GM13976 (cell line): Measurements from ENCODE around the gene TNNC1.

Experiments used
- DNase-seq: peaks from one replicate; pipeline ENCODE4 v3.0.0; 2012; ENCODE audit warnings: low spot score
- in situ Hi-C: fragments of 300-500 bp; cut with MboI; formaldehyde crosslinking; loops from one replicate; pipeline ENCODE4 v1.12.0; 2022; ENCODE audit warnings: low sequenced_read_pairs, mixed read lengths, inconsistent platforms; ENCODE audit not compliant: unreplicated experiment
- TF ChIP-seq, protein P1 (sequence below): IDR thresholded peaks from 2 replicates; pipeline ENCODE4 v1.5.1; 2012; ENCODE audit warnings: borderline replicate concordance, mild to moderate bottlenecking; ENCODE audit not compliant: insufficient read depth; ENCODE audit errors: extremely low read depth, missing control alignments, control extremely low read depth

The TNNC1 gene

DNA sequence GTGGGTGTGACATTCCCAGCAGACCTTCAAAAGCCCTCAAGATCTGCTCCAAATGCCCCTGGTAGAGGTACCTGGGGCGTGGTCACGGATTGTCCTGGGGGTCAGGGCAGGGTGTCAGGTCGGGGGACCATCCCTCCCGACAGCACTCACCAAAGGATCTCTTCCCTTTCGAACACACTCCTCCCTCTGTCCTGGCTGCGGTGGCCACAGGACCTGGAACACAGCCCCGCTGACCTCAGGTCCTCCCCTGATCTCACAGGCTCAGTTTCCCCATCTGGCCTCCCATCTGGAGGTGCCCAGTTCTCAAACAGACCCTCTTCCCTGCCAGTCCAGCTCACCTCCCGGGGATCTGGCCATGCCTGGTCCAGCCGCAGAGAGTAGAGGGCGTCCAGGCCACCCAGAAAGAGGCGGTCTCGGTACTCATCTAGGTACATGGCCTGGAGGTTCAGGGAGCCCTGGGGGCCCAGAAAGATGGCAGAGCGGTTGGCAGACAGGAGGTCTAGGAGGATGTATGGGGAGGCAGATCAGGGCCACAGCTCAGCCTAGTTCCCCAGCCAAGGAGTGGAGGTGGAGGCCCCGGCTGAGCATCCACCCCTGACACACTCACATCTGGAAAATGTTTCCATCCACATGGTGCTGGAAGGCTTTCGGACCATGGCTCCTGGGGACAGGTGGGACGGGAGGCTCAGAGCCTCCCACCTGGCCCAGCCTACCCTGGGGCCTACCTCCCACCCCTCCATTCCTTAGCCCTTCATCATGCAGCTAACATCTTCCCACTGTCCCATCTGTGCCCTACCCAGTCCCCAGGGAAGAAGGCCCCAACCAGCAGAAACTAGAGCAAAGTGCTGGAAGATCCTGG lies 11.2 kb downstream of the TNNC1 start:
- TF ChIP-seq, protein P1, sequence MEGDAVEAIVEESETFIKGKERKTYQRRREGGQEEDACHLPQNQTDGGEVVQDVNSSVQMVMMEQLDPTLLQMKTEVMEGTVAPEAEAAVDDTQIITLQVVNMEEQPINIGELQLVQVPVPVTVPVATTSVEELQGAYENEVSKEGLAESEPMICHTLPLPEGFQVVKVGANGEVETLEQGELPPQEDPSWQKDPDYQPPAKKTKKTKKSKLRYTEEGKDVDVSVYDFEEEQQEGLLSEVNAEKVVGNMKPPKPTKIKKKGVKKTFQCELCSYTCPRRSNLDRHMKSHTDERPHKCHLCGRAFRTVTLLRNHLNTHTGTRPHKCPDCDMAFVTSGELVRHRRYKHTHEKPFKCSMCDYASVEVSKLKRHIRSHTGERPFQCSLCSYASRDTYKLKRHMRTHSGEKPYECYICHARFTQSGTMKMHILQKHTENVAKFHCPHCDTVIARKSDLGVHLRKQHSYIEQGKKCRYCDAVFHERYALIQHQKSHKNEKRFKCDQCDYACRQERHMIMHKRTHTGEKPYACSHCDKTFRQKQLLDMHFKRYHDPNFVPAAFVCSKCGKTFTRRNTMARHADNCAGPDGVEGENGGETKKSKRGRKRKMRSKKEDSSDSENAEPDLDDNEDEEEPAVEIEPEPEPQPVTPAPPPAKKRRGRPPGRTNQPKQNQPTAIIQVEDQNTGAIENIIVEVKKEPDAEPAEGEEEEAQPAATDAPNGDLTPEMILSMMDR: no peak

GRCh38 chr3:52441772-52442332 lies 12.0 kb downstream of the TNNC1 start:
- DNase-seq: no peak
- TF ChIP-seq, protein P1: no peak
- in situ Hi-C loops: no loop called here

More for the DNA sequence above, 11.2 kb downstream of the TNNC1 start:
- DNase-seq: no peak
- in situ Hi-C loops: no loop called here

DNA sequence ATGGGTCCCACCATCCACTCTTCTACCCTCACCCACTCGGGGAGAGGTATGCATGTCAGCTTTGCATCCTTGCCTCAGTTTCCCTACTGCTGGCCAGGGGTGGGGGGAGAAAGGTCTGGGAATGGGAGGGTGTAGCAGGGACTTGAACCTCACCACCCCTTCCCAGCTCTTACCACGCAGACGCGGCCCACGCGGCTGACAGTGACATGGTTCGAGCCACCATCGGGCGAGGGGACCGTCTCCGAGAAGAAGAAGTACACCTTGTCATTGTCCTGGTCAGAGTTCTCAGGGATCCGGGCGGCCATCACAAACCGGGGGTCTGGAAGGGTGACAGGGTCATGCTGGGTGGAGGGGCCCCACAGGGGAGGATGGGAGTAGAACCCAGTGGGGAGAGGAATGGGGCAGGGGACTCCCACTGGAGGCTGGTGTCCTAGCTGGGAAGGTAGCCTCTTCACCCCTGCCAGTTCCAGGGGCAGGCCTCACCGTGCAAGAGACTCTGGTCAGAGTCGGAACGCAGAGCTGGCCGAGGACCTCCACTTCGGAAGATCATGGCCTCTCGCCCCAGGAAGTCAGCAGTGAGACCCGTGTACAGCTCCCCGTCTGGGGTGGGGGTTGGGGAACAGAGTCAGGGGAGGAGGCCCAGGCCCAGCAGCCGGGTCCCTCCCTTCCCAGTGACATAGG lies 12.6 kb downstream of the TNNC1 start:
- DNase-seq: no peak
- TF ChIP-seq, protein P1: no peak
- in situ Hi-C loops: no loop called here

DNA sequence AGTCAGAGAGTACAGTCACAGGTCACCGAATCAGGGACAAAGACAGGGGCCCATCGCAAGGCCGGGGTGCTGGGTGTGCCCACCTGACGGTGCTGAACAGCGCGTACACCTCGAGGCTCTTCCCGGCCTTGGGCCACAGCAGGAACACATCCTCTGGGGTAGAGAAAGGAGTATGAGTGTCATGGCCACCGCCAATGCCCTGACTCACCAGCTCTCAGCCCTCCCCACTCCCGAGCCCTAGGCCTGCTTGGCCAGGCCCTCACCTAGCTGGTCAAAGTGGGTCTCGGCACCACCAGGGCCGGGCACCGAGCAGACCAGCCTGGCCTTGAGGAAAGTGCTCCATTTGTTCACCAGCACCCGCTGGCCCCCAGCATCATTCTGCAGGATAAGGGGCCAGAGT lies 13.2 kb downstream of the TNNC1 start:
- in situ Hi-C loops: no loop called here
- TF ChIP-seq, protein P1: no peak

GRCh38 chr3:52440249-52440551 lies 13.6 kb downstream of the TNNC1 start:
- DNase-seq: no peak
- in situ Hi-C loops: no loop called here
- TF ChIP-seq, protein P1: no peak

More for the DNA sequence above, 13.2 kb downstream of the TNNC1 start:
- DNase-seq: no peak

DNA sequence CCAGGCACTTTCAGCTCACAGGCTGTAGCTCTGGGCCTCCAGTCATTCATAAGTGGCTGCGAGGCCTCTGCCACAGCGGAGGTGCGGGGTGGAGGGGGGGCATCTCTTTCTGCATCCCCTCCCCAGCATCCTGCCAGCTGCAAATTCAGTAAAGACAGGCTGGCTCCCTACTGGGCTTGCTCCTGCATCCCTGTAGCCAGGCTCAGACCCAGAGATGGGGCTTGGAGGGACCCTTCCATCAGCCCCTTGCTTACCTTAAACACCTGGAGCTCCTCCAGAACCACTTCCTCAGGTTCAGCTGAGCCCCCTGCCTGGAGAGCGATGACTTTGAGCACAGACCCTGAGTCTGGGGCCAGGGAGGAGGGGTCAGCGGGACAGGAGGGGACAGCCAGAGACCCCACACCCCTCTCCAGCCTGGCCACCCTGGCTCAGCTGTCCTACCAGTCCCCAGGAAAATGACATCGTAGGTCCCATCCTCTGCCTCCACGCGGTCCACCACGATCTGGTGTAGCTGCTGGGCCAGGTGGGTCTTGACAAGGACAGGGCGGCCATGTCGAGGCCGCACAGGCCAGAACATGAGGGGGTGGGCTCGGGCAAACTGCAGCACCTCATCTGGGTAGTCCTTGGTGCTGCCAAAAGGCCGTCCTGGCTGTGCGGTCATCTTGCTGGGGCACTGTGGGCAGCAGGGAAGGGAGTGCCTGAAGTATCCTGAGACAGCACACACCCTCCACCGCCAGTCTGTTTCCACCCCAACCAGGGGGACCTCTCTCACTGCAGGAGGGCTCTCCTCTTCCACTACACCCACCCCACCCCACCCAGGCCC lies 14.2 kb downstream of the TNNC1 start:
- in situ Hi-C loops: no loop called here
- TF ChIP-seq, protein P1: no peak

More for the DNA sequence above, 14.2 kb downstream of the TNNC1 start:
- no peak for DNase-seq
